MCF 10A (cell line): ENCODE results near the gene MAP1A. TPM values are rescaled to one million over a fixed set of nuclear protein-coding genes. Genes with fewer than 3 reads are reported as not detected.

ENCODE experiments used
- BruUV-seq: library from RNA; stranded (reverse); fragments of 400-500 nt; replicated peaks from 2 replicates; lab custom pipeline; 2021; lab: Mats Ljungman, UMichigan
- CTCF ChIA-PET: fragments of 300-600 bp; sonication (Branson Sonifier 250); formaldehyde crosslinking; extraction: SDS; loops from one replicate; lab custom pipeline; 2021; ENCODE audit warnings: antibody characterized with exemption, inconsistent platforms; lab: Yijun Ruan, JAX
- POLR2A ChIA-PET: fragments of 300-600, 350-650 bp; sonication (Branson Sonifier 250); formaldehyde crosslinking; extraction: SDS; loops from one replicate; lab custom pipeline; 2020; ENCODE audit warnings: antibody characterized with exemption, inconsistent platforms; lab: Yijun Ruan, JAX
- DNase-seq: peaks from one replicate; pipeline ENCODE4 v3.0.0-alpha.2; 2018; ENCODE audit not compliant: unreplicated experiment
- H3K27ac Mint-ChIP-seq: one replicate; pipeline ENCODE4 v1.8.0; 2022; ENCODE audit warnings: mild to moderate bottlenecking, low read depth, mixed read lengths; ENCODE audit not compliant: unreplicated experiment
- H3K27me3 Mint-ChIP-seq: one replicate; pipeline ENCODE4 v1.8.0; 2022; ENCODE audit warnings: mixed read lengths; ENCODE audit not compliant: insufficient read depth, unreplicated experiment
- H3K36me3 Mint-ChIP-seq: one replicate; pipeline ENCODE4 v1.8.0; 2022; ENCODE audit warnings: mild to moderate bottlenecking, moderate library complexity, mixed read lengths; ENCODE audit not compliant: insufficient read depth, unreplicated experiment
- H3K4me1 Mint-ChIP-seq: one replicate; pipeline ENCODE4 v1.8.0; 2022; ENCODE audit warnings: mixed read lengths; ENCODE audit not compliant: insufficient read depth, unreplicated experiment
- H3K4me3 Mint-ChIP-seq: one replicate; pipeline ENCODE4 v1.8.0; 2022; ENCODE audit warnings: mild to moderate bottlenecking, moderate library complexity, mixed read lengths; ENCODE audit not compliant: unreplicated experiment
- H3K9me3 Mint-ChIP-seq: one replicate; pipeline ENCODE4 v1.8.0; 2022; ENCODE audit warnings: mixed read lengths; ENCODE audit not compliant: unreplicated experiment
- intact Hi-C: fragments of 100-400 bp; cut with micrococcal nuclease; formaldehyde crosslinking; loops from 2 replicates; pipeline ENCODE4 v1.14.1; 2022
- total RNA-seq: library from RNA; stranded (reverse); gene quantifications from 2 replicates; pipeline ENCODE4 v1.2.3, GENCODE V29; 2022
- TF ChIP-seq, protein P1 (sequence below): fragments of 200-600 bp; IDR thresholded peaks from one replicate; pipeline ENCODE4 v1.8.0; 2022; ENCODE audit warnings: antibody characterized with exemption, mild to moderate bottlenecking; ENCODE audit not compliant: unreplicated experiment

The MAP1A gene
- total RNA-seq, 1 experiment from 2014 or later = 0.09 TPM

DNA sequence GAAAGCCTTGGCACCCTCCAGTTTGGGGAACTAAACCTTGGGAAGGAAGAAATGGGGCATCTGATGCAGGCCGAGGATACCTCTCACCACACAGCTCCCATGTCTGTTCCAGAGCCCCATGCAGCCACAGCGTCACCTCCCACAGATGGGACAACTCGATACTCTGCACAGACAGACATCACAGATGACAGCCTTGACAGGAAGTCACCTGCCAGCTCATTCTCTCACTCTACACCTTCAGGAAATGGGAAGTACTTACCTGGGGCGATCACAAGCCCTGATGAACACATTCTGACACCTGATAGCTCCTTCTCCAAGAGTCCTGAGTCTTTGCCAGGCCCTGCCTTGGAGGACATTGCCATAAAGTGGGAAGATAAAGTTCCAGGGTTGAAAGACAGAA, 7.7 kb downstream of the MAP1A start:
- H3K27me3 Mint-ChIP-seq = peaks cover 18% of the 10 kb centered on the region
- CTCF ChIA-PET = no interaction called here
- intact Hi-C loops = no loop called here

DNA sequence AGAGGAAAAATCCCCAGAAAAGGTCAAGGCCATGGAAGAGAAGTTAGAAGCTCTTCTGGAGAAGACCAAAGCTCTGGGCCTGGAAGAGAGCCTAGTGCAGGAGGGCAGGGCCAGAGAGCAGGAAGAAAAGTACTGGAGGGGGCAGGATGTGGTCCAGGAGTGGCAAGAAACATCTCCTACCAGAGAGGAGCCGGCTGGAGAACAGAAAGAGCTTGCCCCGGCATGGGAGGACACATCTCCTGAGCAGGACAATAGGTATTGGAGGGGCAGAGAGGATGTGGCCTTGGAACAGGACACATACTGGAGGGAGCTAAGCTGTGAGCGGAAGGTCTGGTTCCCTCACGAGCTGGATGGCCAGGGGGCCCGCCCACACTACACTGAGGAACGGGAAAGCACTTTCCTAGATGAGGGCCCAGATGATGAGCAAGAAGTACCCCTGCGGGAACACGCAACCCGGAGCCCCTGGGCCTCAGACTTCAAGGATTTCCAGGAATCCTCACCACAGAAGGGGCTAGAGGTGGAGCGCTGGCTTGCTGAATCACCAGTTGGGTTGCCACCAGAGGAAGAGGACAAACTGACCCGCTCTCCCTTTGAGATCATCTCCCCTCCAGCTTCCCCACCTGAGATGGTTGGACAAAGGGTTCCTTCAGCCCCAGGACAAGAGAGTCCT, 9.0 kb downstream of the MAP1A start:
- H3K4me3 Mint-ChIP-seq = no peak overlapping the region
- ChIA-PET POLR2A (no interaction called here), CTCF (interaction anchor here (3.9 kb wide), 1 partner anchor 13 kb away, joined by 14 read pairs; no protein-coding TSS in a partner anchor)
- TF ChIP-seq, protein P1, sequence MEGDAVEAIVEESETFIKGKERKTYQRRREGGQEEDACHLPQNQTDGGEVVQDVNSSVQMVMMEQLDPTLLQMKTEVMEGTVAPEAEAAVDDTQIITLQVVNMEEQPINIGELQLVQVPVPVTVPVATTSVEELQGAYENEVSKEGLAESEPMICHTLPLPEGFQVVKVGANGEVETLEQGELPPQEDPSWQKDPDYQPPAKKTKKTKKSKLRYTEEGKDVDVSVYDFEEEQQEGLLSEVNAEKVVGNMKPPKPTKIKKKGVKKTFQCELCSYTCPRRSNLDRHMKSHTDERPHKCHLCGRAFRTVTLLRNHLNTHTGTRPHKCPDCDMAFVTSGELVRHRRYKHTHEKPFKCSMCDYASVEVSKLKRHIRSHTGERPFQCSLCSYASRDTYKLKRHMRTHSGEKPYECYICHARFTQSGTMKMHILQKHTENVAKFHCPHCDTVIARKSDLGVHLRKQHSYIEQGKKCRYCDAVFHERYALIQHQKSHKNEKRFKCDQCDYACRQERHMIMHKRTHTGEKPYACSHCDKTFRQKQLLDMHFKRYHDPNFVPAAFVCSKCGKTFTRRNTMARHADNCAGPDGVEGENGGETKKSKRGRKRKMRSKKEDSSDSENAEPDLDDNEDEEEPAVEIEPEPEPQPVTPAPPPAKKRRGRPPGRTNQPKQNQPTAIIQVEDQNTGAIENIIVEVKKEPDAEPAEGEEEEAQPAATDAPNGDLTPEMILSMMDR = no peak
- H3K4me1 Mint-ChIP-seq = no peaks in the 10 kb centered on the region
- no peak overlapping the region for H3K27ac Mint-ChIP-seq
- intact Hi-C loops = no loop called here
- no peaks in the 10 kb centered on the region for H3K36me3 Mint-ChIP-seq
- peaks cover 18% of the 10 kb centered on the region for H3K27me3 Mint-ChIP-seq
- BruUV-seq = no TSS peak
- H3K9me3 Mint-ChIP-seq = no peaks in the 10 kb centered on the region
- DNase-seq = no peak

More for the DNA sequence above, 7.7 kb downstream of the MAP1A start:
- H3K27ac Mint-ChIP-seq = no peak overlapping the region
- no peak for DNase-seq
- POLR2A ChIA-PET = no interaction called here
- no TSS peak for BruUV-seq
- H3K4me1 Mint-ChIP-seq = no peaks in the 10 kb centered on the region
- no peak overlapping the region for H3K4me3 Mint-ChIP-seq
- H3K9me3 Mint-ChIP-seq = no peaks in the 10 kb centered on the region
- TF ChIP-seq, protein P1 = no peak
- H3K36me3 Mint-ChIP-seq = no peaks in the 10 kb centered on the region

DNA sequence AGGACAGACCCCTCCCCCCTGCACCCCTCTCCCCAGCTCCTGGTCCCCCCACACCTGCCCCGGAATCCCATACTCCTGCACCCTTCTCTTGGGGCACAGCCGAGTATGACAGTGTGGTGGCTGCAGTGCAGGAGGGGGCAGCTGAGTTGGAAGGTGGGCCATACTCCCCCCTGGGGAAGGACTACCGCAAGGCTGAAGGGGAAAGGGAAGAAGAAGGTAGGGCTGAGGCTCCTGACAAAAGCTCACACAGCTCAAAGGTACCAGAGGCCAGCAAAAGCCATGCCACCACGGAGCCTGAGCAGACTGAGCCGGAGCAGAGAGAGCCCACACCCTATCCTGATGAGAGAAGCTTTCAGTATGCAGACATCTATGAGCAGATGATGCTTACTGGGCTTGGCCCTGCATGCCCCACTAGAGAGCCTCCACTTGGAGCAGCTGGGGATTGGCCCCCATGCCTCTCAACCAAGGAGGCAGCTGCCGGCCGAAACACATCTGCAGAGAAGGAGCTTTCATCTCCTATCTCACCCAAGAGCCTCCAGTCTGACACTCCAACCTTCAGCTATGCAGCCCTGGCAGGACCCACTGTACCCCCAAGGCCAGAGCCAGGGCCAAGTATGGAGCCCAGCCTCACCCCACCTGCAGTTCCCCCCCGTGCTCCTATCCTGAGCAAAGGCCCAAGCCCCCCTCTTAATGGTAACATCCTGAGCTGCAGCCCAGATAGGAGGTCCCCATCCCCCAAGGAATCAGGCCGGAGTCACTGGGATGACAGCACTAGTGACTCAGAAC, 9.8 kb downstream of the MAP1A start:
- ChIA-PET CTCF (interaction anchor here (1.0 to 3.9 kb wide), 2 partner anchors 14 to 27 kb away, joined by 3 to 14 read pairs; no protein-coding TSS in a partner anchor), POLR2A (interaction anchor here (0.7 kb wide), 1 partner anchor 16 kb away, joined by 3 read pairs; no protein-coding TSS in a partner anchor)
- Mint-ChIP-seq H3K9me3 (no peaks in the 10 kb centered on the region), H3K27ac (no peak overlapping the region), H3K36me3 (no peaks in the 10 kb centered on the region), H3K27me3 (peaks cover 15% of the 10 kb centered on the region), H3K4me3 (no peak overlapping the region), H3K4me1 (no peaks in the 10 kb centered on the region)
- no TSS peak for BruUV-seq
- no peak for DNase-seq
- TF ChIP-seq, protein P1 = no peak
- intact Hi-C loops = no loop called here
